Trophoblast cell (in vitro differentiated cells and primary cell): ENCODE measurements around the gene CATSPER4.
A peak's percentile ranks its signal among the peaks of the same experiment; 100 is the strongest.

Source experiments
- DNase-seq, 2 donors: peaks; one replicate each; pipeline ENCODE4 v3.0.0-alpha.2; 2016
- H2AFZ ChIP-seq: 2 replicates; pipeline ENCODE4 v1.6.1; 2013; ENCODE audit warnings: low read length, moderate library complexity, mild to moderate bottlenecking; ENCODE audit not compliant: insufficient read depth, poor library complexity
- H2AK5ac ChIP-seq: 2 replicates; pipeline ENCODE4 v1.6.1; 2013; ENCODE audit warnings: mild to moderate bottlenecking, low read length
- H2BK120ac ChIP-seq: 2 replicates; pipeline ENCODE4 v1.6.1; 2013; ENCODE audit warnings: low read length, mild to moderate bottlenecking, moderate library complexity; ENCODE audit not compliant: insufficient read depth, poor library complexity
- H2BK12ac ChIP-seq: 2 replicates; pipeline ENCODE4 v1.6.1; 2013; ENCODE audit warnings: mild to moderate bottlenecking, low read length, moderate library complexity
- H2BK5ac ChIP-seq: 2 replicates; pipeline ENCODE4 v1.6.1; 2013; ENCODE audit warnings: low read length, low read depth, moderate library complexity, mild to moderate bottlenecking; ENCODE audit not compliant: poor library complexity
- H3K14ac ChIP-seq: 2 replicates; pipeline ENCODE4 v1.6.1; 2013; ENCODE audit warnings: mild to moderate bottlenecking, low read length
- H3K18ac ChIP-seq: 2 replicates; pipeline ENCODE4 v1.6.1; 2013; ENCODE audit warnings: mild to moderate bottlenecking, low read length
- H3K23ac ChIP-seq: 2 replicates; pipeline ENCODE4 v1.6.1; 2013; ENCODE audit warnings: low read length
- H3K27ac ChIP-seq: 2 replicates; pipeline ENCODE4 v1.5.1; 2013; ENCODE audit warnings: low read depth, mild to moderate bottlenecking, inconsistent platforms, low read length, moderate library complexity
- H3K27me3 ChIP-seq: 2 replicates; pipeline ENCODE4 v1.6.1; 2013; ENCODE audit warnings: inconsistent platforms, mild to moderate bottlenecking, low read length, moderate library complexity; ENCODE audit not compliant: insufficient read depth
- H3K36me3 ChIP-seq, 2 experiments: 1 replicate in 1 of 2; 2 replicates in 1 of 2; pipeline ENCODE4 v1.6.1; 2013; ENCODE audit warnings: low read length in 2 of 2, mild to moderate bottlenecking in 2 of 2, moderate library complexity in 1 of 2; ENCODE audit not compliant: insufficient read depth in 2 of 2, control insufficient read depth in 1 of 2
- H3K4ac ChIP-seq: 2 replicates; pipeline ENCODE4 v1.6.1; 2013; ENCODE audit warnings: low read depth, mild to moderate bottlenecking, low read length, moderate library complexity
- H3K4me1 ChIP-seq, 2 experiments: 1 replicate in 1 of 2; 2 replicates in 1 of 2; pipeline ENCODE4 v1.6.1; 2013; ENCODE audit warnings: low read length in 2 of 2, mild to moderate bottlenecking in 2 of 2, moderate library complexity in 1 of 2; ENCODE audit not compliant: insufficient read depth in 2 of 2, control insufficient read depth in 1 of 2
- H3K4me2 ChIP-seq: 2 replicates; pipeline ENCODE4 v1.6.1; 2013; ENCODE audit warnings: inconsistent platforms, mild to moderate bottlenecking, low read length, moderate library complexity
- H3K4me3 ChIP-seq: 2 replicates; pipeline ENCODE4 v1.5.1; 2013; ENCODE audit warnings: mild to moderate bottlenecking, low read depth, low read length, inconsistent platforms
- H3K79me1 ChIP-seq: one replicate; pipeline ENCODE4 v1.6.1; 2013; ENCODE audit warnings: low read length
- H3K79me2 ChIP-seq: 2 replicates; pipeline ENCODE4 v1.6.1; 2013; ENCODE audit warnings: low read length, mild to moderate bottlenecking; ENCODE audit not compliant: control insufficient read depth, insufficient read depth, poor library complexity
- H3K9ac ChIP-seq: 2 replicates; pipeline ENCODE4 v1.6.1; 2013; ENCODE audit warnings: mild to moderate bottlenecking, low read length
- H3K9me3 ChIP-seq: 2 replicates; pipeline ENCODE4 v1.6.1; 2013; ENCODE audit warnings: low read depth, mild to moderate bottlenecking, control low read depth, inconsistent platforms, low read length; ENCODE audit not compliant: insufficient read depth
- H4K12ac ChIP-seq: 2 replicates; pipeline ENCODE4 v1.6.1; 2013; ENCODE audit warnings: low read depth, mild to moderate bottlenecking, low read length, moderate library complexity
- H4K8ac ChIP-seq: 2 replicates; pipeline ENCODE4 v1.6.1; 2013; ENCODE audit warnings: low read depth, mild to moderate bottlenecking, low read length, moderate library complexity
- H4K91ac ChIP-seq: one replicate; pipeline ENCODE4 v1.6.1; 2013; ENCODE audit warnings: low read depth, mild to moderate bottlenecking, low read length, moderate library complexity
- WGBS: extraction: QIAGEN DNeasy Blood & Tissue Kit; methylation state at CpG from one replicate; pipeline ENCODE4 v1.1.7; 2013; ENCODE audit warnings: missing lambda C conversion rate; ENCODE audit not compliant: insufficient read length, insufficient coverage; ENCODE audit errors: extremely low coverage; 5-methylcytosine and 5-hydroxymethylcytosine counted together

The CATSPER4 gene

GRCh38 chr1:26233903-26234643 is 43.7 kb downstream of the CATSPER4 start, which contains the start of gene CEP85:
TSS of gene CEP85 (plus strand) at chr1:26234200. CDS start at chr1:26239784, 5,584 bp downstream.
- Histone ChIP-seq H2BK120ac (peak within 1 kb of the TSS; percentile 43), H3K23ac (no peak within 1 kb of the TSS), H3K9me3 (no peaks in the 10 kb centered on the region), H3K27me3 (no peaks in the 10 kb centered on the region), H3K4me3 (peak within 1 kb of the TSS; percentile 94), H3K27ac (peak within 1 kb of the TSS; percentile 69), H4K91ac (peak within 1 kb of the TSS; percentile 79), H3K9ac (peak within 1 kb of the TSS; percentile 90), H4K8ac (peak within 1 kb of the TSS; percentile 88), H3K79me2 (peaks cover 5% of the 10 kb centered on the region), H3K4ac (peak within 1 kb of the TSS; percentile 51), H2AFZ (peak within 1 kb of the TSS; percentile 87), H4K12ac (peak within 1 kb of the TSS; percentile 92), H3K36me3 (no peaks in the 10 kb centered on the region), H3K4me2 (peak within 1 kb of the TSS; percentile 93), H3K79me1 (peaks cover 7% of the 10 kb centered on the region), H2AK5ac (peak within 1 kb of the TSS; percentile 28), H3K14ac (peak within 1 kb of the TSS; percentile 86), H3K18ac (peak within 1 kb of the TSS; percentile 73), H2BK5ac (no peak within 1 kb of the TSS), H3K4me1 (peaks cover 2 to 5% of the 10 kb centered on the region in 2 experiments), H2BK12ac (peak within 1 kb of the TSS; percentile 69)
- no CpG with 5 or more reads among the region's 73 CpGs for WGBS
- peak; percentile 99 to 100 for DNase-seq

- no CpG with 5 or more reads among the region's 30 CpGs for WGBS
- H3K4me1 ChIP-seq, result peaks cover 2 to 5% of the 10 kb centered on the region in 2 experiments
- H4K91ac ChIP-seq, result peak overlapping the region; percentile 3
- DNase-seq, result peak in 1 of 2 donors; percentile 20
- peak overlapping the region; percentile 86 for H3K14ac ChIP-seq
- no peak overlapping the region for H2BK5ac ChIP-seq
- H3K4ac ChIP-seq, result peak overlapping the region; percentile 51
- no peaks in the 10 kb centered on the region for H3K36me3 ChIP-seq
- H3K18ac ChIP-seq, result peak overlapping the region; percentile 73
- no peaks in the 10 kb centered on the region for H3K9me3 ChIP-seq
- peak overlapping the region; percentile 90 for H3K9ac ChIP-seq
- H3K79me2 ChIP-seq, result peaks cover 5% of the 10 kb centered on the region
- H4K12ac ChIP-seq, result peak overlapping the region; percentile 60
- no peak overlapping the region for H2BK12ac ChIP-seq
- peak overlapping the region; percentile 94 for H3K4me3 ChIP-seq
- no peak overlapping the region for H3K23ac ChIP-seq
- peak overlapping the region; percentile 28 for H2AK5ac ChIP-seq
- peak overlapping the region; percentile 69 for H3K27ac ChIP-seq
- H3K79me1 ChIP-seq, result peaks cover 7% of the 10 kb centered on the region
- H2AFZ ChIP-seq, result peak overlapping the region; percentile 74
- peak overlapping the region; percentile 64 for H4K8ac ChIP-seq
- peak overlapping the region; percentile 39 for H2BK120ac ChIP-seq
- H3K4me2 ChIP-seq, result peak overlapping the region; percentile 93
- no peaks in the 10 kb centered on the region for H3K27me3 ChIP-seq
These were observed 44.4 kb downstream of the CATSPER4 start for GRCh38 chr1:26234644-26235370.

GRCh38 chr1:26237230-26237966 is 47.0 kb downstream of the CATSPER4 start:
- Histone ChIP-seq H3K9me3 (no peaks in the 10 kb centered on the region), H3K4ac (no peak overlapping the region), H4K8ac (no peak overlapping the region), H4K91ac (no peak overlapping the region), H3K14ac (no peak overlapping the region), H3K4me2 (no peak overlapping the region), H3K4me1 (peaks cover 2 to 5% of the 10 kb centered on the region in 2 experiments), H3K27ac (no peak overlapping the region), H3K36me3 (no peaks in the 10 kb centered on the region), H4K12ac (no peak overlapping the region), H3K18ac (no peak overlapping the region), H2BK5ac (no peak overlapping the region), H3K79me1 (peaks cover 7% of the 10 kb centered on the region), H2BK120ac (no peak overlapping the region), H2AFZ (no peak overlapping the region), H3K23ac (no peak overlapping the region), H3K27me3 (no peaks in the 10 kb centered on the region), H3K4me3 (no peak overlapping the region), H3K79me2 (peaks cover 5% of the 10 kb centered on the region), H3K9ac (no peak overlapping the region), H2BK12ac (no peak overlapping the region), H2AK5ac (no peak overlapping the region)
- DNase-seq, result peak in 1 of 2 donors; percentile 8
- WGBS, result no CpG with 5 or more reads among the region's 6 CpGs

- no peak overlapping the region for H2BK12ac ChIP-seq
These were observed 49.5 kb downstream of the CATSPER4 start for GRCh38 chr1:26239936-26240335.

More at GRCh38 chr1:26239936-26240335, 49.5 kb downstream of the CATSPER4 start:
- Histone ChIP-seq H3K18ac (no peak overlapping the region), H3K27ac (no peak overlapping the region), H3K14ac (no peak overlapping the region), H3K27me3 (no peaks in the 10 kb centered on the region), H4K12ac (no peak overlapping the region), H2BK120ac (no peak overlapping the region), H4K8ac (no peak overlapping the region), H3K23ac (no peak overlapping the region), H3K9me3 (no peaks in the 10 kb centered on the region), H4K91ac (no peak overlapping the region), H3K4me2 (no peak overlapping the region), H3K79me1 (no peaks in the 10 kb centered on the region), H2AFZ (no peak overlapping the region), H3K4me3 (no peak overlapping the region), H3K4ac (no peak overlapping the region), H2BK5ac (no peak overlapping the region), H3K4me1 (peaks cover 0 to 2% of the 10 kb centered on the region in 2 experiments), H3K9ac (no peak overlapping the region), H3K36me3 (peaks cover 3 to 6% of the 10 kb centered on the region in 2 experiments), H3K79me2 (no peaks in the 10 kb centered on the region), H2AK5ac (no peak overlapping the region)
- DNase-seq, result no peak
- WGBS, result no CpG with 5 or more reads among the region's 4 CpGs
